Activated T-cell treated with anti-CD3 and anti-CD28 coated beads for 1 hour (primary cell): ENCODE results near the gene PTPRN2.

Experiments
- DNase-seq: peaks from one replicate; pipeline ENCODE4 v3.0.0-alpha.2; 2020; ENCODE audit warnings: low read depth

PTPRN2 gene

DNA sequence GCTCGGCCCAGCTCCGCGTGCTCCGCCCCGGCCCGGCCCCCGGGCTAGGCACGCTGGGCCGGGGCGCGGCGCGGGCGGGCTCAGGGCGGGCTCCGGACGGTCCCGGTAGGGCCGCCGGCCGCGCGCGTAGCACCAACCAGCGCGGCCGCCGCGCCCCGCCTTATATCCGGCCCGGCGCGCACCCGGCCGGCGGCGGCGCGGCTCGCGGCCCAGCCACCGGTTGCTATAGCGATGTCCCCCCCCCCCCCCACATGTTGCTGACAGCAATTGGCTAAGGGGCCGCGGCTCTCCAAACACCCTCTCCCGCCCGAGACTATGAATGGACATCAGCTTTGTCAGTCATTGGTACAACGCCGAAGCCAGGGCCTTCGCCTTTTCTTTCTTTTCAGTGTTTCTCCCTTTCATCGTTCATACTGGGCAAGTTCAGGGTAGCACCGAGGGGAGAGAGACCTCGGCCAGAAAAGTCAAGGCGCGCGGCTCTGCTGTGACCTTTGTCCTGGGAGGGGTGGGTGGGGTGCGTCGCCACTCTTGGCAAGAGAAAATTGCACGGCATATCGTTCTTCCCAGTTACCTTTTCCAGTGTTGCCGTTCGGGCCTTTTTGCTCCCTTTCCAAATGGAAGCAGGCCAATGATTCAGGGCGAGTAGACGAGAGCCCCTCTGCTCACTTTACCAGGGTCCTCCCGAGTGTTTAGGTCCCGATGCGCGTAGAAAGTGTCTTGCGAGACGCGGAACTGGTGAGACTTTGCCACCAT, 896.6 kb downstream of the PTPRN2 start:
- DNase-seq, result no peak

DNA sequence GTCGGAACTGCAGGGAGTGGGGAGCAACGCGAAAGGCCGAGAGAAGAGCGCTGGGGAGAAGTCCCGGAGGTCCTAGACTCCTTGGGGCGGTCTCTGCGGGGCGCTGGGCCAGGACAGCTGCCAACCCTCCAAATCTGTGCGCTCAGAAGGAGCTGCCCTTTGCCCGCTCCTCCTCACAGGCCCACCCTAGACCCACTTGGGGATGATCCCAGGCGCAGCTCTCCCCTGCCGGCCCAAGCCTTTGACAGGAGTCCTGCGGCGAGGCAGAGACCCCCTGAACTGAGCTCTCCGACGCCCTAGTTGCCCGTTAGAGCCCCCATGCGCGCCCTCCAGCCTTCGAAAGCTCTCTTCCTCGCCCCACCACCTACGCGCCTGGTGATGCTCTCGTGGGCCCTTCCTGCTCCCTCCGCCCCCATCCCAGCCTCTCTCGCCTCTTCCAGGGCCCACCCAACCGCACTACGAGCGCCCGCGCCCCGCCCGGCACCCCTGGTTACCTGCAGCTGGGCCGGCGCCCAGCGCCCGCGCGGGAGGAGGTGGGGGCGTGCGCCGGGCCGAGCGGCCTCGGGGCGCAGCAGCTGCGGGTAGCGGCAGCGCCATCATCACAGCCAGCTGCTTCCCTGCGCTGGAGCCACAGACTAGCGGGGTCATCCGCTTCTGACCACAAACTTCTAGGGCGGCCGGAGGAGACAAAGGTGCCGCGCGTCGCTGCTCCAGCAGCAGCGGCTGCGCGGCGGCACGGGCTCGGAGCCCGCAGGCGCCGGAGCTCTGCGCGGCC, 897.4 kb downstream of the PTPRN2 start:
- no peak for DNase-seq

DNA sequence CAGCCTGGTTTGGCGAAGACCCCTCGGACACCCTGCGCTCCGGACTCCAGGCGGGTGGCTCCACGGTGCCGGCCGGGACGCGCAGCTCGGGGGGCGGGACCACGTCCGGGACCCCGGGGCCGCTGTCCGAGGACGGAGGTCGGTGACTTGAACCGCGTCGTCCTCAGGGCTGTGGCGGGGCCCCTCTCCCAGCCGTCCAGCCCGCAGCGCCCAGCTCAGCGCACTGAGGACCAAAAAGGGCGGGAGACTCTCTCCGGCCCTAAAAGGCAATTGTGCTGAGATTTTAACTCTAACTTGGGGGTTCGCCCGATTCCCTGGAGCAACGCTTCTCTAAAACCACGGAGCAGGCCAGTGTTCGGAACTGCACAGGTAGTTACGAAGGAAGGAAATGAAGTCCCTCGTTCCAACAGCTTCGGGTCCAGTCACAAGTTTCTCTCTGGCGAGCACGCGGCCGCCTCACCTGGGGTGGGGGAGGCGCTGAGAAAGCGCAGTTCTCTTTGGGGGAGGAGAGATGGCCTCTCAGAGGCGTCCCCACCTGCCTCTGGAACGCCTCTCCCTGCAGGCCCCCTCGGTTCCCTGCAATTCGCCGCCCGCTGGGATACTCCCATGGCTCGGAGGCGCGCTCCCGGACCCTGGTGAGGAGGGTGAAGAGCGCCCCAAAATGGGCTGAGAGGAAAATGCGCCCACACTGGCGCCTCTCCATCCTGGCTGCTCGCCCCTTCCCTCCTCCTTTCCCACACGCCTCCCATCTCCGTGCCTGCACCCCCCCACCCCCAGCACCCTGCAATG, 898.2 kb downstream of the PTPRN2 start:
- no peak for DNase-seq

DNA sequence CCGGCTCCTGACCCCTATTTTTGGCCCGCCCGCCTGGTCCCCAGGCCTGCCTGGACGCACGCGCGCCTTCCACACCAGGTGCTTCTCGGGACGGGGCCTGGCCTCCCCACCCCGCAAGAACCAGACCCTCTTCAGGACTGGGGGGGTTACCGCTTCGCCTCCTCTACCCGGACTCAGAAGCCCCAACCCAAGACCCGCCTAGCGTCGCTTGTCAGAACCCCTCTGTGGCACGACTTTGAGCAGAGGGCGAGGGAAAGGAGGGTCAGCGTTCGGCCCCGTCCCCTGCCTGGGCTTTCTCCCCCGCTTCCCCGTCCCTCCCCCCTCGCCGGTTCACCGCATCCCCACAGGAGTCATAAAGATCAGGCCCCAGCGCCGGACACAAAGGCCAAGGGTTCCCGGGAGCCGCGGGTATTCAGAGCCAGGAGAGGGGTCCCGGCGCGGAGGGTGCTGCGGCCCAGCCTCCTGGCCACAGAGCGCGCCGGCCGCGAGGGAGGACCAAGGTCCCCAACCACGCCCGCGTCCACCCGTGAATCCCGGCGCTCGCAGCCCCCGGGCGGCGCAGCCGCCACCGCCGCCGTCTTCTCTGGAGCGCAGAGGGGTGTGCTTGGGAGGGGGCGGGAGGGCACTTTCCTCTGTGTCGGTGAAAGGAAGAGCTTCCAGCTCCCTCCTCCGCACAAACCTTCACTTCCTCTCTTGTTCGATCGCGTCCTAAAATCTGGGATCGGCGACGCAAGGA, 898.9 kb downstream of the PTPRN2 start:
- no peak for DNase-seq

DNA sequence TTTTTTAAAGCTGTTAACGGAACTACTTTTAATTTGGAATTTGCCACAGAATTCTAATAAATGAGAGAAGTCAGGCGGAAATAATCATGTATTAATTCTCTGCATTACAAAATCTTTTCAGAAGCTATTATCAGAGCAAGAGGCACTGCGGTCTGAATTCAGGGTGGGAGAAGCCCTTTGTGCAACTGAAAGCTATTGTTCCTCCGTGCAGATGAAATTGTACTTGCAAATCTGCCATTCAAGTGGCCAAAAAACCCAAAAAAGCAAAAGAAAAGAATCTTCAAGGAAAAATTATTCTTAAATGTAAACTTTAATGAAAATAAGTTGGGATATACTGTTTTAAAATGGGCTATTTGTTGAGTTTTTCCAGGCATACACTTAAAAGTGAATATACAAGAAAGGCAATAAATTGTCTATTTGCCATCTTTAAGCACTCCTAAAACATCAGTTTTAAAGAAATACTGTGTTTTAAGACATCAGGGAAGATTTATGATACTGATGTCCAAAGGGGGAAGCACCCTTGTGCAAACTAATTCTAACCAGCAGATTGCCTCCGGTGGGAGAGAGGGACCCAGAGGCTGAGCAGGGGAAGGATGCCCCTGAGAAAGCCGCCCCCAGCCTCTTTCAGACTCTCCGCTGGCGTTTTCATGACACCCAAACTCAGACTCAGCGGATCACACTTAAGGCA, 899.6 kb downstream of the PTPRN2 start:
- no peak for DNase-seq

DNA sequence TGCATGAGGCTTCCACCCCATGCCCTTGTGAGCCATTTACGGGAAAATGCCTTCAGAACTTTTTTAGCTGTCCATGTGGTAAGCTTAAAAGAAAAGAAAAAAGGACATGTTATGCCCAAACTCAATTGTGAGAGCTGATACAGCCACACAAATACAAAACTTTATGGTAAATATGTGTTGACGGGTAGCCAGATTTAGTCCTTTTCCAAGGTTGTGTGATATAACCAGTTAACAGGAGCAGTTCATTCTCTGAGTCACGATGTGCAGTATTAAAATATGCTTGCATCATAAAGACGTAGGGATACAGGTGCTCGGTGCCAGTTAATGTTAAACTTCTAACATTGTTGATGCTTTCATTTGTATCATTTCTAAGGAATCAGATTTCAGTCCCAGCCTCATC, 900.5 kb downstream of the PTPRN2 start:
- DNase-seq, result no peak

DNA sequence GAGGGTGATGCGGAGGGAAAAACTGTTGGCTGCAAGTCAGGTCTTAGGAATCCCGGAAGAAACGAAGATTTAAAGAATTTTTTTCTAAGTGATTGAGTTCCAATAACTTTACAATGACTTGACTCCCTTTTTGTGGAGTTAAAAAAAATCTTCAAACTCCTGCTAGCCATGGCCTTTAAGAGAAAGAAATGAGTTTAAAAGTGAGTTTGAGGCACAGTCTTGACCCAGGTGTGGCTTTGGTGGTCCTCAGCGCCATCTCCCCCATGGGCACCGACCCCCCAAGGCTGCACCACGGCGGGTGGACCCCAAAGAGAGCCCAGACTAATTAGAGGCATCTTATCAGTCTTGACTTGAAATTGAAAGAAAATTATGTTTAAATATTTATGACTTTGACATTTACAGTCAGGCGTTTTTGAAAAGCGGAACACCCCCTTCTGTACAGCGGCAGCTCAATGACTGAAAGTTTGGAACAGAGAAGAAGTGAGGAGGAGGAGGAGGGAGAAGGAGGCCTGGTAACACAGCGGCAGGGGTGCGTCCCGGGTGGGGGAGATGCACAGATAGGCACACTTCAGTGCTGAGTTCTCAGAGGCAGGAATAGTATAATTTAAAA, 901.2 kb downstream of the PTPRN2 start:
- DNase-seq, result no peak

DNA sequence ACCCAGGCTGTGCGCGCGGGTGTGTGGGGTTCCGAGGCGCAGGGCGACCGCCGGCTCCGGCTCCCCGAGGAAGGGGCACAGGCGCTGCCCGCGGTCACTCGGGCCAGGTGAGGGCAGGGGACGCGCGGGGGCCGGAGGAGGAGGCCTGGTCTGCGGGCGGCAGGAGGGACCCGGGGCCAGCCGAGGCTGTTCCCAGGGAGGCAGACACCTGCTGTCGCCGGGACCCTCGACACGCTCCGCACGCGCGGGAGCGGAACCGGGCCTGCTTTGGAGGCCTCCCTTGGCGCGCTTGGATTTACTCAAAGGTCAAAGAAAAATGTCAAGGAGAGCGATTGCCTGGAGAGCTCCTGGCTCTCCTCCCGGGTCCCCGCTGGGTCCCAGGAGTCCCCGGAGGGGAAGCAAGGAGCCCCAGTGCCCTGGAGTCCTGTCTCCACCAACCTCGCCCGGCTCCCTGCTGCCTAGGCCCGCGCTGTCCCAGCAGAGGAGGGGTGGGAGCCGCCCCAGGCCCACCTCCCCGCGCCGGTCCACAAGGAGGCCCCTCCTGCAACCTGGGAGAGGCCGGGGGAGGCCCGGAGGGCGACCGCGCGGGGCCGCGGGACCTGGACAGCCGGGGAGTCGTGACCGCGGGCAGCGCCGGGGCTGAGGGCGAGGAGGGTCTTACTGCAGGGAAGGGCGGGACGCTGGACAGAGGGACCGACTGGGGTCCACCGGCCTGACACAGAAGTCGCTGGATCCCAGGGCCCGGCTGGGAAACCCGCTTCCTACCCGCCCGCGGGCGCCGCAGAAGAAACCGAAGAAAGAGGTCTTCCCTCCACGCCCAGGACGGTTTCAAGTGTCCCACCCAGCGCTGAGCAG, 902.0 kb downstream of the PTPRN2 start:
- no peak for DNase-seq

DNA sequence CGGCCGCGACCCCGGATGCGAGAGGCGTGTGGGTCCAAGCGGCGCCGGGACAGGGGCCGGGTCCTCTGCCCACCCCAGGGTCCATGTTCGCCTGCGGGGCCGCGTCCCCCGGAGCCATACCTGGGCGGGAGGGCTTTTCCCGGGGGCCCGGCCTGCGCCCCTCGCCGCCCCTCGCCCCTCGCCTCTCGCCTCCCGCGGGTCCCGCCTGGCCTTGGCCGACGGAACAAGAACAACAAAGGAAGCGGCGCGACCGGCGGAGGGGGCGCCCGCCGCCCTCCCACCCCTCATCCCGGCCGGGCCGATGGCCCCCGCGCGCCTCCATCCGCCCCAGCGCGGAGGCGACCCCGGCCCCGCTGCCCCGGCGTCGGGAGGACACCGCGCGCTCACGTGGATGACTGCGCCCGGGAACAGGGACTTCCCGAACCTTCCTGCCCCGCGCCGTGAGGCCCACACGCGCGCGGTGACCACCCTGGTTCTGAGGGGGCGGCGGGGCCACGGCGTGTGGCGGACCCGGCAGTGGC, 902.7 kb downstream of the PTPRN2 start:
- DNase-seq, result no peak

DNA sequence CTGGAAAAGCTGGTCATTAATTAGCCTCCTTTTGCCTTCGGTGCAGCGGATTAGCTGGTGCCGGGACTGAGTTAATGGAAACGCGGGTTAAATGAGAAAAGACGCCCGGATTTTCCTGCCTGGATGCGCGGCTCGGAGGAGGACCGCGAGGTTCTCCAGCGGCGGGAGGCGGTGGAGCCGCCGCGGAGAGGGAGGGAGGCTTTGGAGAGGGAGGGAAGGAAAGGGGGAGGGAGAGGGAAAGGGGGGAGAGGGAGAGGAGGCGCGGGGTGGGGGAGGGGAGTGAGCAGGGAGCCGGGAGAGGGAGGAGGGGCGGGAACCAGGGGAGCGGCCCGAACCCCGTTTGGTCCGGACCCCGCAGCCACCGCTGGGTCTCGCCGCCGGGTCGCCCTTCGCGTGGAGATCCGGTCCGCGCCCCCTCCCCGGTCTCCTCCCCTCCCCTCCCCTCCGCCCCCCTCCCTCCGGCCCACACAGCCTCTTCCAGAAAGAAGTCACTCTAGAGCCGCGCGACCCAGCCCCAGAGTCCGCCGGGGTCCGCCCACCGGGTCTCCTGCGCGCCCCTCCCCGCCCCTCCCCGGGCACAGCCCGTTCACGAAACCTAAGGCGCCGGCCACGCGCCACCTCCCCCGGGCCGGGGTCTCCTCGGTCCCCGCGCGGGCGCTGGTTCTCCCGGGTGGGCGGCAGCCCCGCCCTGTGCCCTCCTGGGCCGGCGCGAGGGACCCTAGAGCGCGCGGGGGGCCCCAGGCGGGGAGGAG, 903.3 kb downstream of the PTPRN2 start:
- no peak for DNase-seq

DNA sequence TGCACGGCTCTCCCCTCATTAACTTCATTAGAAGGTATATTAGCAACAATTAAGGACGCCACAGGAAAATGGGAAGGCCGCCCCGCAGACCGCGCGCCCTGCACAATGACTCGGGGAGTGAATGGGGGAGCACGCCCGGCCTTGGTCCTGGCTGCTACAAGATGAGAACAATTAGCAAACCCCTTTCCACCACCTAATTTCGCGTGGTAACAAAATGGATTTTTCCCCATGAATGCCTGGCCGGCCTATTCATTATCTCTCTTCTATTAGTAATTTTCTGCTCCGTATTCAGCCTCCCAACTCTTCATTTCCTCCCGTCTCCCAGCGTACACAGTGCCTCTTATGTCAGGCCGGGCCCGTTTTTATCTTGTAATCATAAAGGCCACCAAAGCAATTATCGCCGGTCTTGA, 903.9 kb downstream of the PTPRN2 start:
- DNase-seq, result no peak

DNA sequence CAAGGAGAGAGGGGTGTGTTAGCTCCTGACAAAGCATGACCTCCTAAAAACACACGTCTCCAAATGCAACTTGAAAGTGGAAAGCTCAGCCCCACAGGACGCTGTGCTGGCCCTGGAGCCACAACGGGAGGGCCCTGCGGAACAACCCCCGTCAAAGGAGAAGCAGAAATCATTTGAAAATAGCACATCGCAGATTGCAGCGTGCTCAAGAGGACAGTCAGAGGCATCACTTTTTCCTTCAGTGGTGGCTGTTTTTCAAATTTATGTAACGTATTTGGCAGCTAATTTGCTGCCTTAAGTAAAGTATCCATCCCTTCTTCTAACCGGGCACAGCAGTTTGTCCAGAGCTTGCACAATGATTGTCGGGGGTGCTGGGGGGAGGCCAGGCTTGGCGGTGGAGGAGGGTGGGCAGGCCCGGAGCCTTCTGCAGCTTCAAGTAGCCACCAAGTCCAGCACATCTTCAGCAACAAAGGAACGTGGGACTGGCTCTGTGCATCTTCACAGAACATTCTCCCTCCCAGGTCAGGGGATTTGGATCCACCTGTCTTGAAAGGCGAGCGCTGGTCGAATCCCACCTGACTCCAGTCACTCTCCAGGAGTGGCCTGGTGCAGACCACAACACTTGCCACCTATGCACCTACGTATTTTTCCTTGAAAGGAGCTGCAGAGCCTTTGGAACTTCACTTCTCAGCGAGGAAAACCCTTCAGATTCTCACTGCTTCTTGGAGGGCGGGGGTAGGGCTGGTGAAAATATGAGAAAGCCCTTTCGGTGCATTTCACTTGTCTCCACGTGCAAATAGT, 904.5 kb downstream of the PTPRN2 start:
- DNase-seq, result no peak

DNA sequence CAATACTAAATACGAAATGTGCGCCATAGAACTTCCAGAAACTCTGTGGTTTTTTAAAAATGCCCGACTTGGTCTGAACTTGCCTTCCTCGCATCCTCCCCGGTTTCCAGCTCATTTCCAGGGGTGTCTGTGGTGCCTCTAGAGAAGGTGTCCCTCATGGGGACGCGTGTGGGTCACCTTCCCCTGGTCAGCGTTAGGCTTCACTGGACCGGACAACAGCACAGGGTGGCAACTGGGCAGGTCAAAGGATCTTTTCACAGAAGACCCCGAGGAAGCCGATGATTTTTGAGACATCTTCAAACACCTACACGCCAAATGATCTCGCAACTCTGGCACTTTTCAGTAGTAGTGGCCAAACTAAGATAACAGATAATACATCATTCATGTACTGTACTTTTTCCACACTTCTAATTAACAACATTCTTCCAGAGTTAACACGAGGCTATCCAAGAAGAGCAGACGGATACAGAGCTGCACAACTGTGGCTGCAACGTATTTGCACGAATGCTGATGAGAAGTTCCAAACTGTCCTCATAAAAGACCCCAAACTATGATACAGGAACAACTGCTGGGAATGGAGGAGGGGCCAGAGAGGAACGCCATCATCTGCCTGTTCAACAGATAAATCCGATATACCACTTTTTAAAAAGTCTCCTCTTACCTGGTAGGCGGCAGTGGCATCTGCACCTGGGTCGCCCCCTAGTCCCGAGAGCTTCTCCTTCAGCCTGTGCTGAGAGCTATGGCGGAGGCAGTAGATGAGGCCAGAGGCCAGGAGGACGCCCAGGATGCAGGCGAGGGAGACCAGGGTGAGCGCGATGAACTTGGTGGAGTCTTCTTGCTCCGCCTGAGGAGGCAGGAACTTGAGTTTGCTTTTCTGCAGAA, 905.3 kb downstream of the PTPRN2 start:
- no peak for DNase-seq

DNA sequence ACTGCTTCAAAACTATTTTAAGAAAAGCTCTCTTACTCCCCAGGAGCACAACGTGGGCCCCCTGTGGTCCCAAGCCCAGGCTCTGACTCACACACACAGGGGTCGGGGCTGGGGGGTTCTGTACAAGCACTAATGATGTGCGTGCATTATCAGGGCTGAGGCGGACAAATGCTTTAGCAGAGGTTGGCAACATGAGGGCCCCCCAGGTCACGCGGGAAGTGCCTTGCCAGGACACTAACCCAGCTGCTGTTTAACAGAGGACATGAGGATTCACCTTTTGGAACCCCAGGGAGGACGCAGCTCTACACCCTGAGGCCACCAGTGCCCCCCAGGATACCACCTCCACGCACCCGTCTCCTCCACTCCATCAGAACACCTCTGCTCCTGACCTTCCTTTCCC, 908.0 kb downstream of the PTPRN2 start:
- no peak for DNase-seq

DNA sequence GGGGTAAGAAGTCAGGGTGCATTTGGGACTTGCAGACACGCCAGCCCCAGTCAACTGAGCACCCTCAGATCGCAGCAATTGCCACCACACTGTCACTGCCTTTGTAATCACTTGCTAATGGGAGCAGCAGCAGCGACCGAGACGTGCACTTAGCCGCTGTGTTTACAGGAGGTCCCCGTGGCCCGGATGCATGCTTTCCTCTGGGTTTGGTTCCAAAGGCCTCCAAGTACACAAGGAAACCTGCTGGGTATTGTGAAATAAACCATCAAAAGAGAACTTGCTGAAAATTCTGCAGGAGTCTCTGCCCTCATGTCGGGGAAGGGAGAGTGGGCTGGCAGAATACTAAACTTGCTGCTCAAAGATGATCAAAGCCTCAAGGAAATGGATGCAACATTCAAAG, 909.1 kb downstream of the PTPRN2 start:
- no peak for DNase-seq

DNA sequence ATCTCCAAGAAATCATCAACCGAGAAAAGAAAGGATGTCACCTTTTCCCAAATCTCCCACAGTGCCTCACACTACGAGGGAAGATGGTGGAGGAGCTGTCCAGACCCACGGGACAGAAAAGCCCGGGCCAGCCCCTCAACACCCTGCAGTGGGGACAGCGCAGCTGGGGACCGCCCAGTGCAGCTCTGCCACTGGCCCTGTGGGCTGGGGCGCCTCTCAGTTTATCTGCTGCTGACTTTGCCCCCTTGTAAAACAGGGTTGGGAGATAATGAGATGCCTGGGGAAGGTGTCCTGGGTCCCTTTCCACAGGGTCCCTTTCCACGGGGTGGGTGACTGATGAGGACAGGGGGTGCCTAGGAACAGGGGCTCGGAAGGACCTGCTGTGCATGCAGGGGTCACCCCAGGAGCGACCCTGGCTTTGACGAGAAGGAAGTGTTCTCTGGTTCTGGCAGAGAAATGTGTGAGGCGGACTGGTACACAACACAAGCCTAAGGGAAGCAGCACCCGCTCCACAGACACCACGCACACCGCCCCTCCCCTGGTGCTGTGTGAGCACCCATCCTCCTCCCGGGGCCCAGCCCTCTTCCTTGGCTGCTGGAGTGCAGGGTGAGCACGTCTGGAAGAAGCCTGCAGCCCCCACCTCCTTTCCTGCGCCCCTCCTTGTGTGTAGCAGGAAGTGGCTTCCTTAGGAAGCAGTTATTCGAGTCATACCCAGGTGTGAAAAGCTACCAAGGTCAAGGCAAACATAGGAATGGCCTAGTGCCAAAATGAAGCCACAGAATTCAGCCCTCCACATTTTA, 911.0 kb downstream of the PTPRN2 start:
- no peak for DNase-seq
